Vagina (tissue), 2 donors: ENCODE data around the gene PASD1. TPM values are rescaled to one million over a fixed set of nuclear protein-coding genes. Genes with fewer than 3 reads are reported as not detected.

ENCODE experiments used
- DNase-seq, 2 donors: peaks; one replicate each; pipeline ENCODE4 v3.0.0-alpha.2; 2017; ENCODE audit errors: extremely low spot score in 2 of 2
- H3K27ac ChIP-seq: fragments of 200-600 bp; sonication (generic); one replicate; pipeline ENCODE4 v1.5.1; 2019
- H3K27me3 ChIP-seq: fragments of 200-600 bp; sonication (generic); one replicate; pipeline ENCODE4 v1.5.1; 2019
- H3K36me3 ChIP-seq, 2 donors: fragments of 200-600 bp; sonication (generic); one replicate each; pipeline ENCODE4 v1.5.1; 2017 to 2019
- H3K4me1 ChIP-seq: fragments of 200-600 bp; sonication (generic); one replicate; pipeline ENCODE4 v1.5.1; 2019
- H3K4me3 ChIP-seq, 2 donors: fragments of 200-600 bp; sonication (generic); 1 replicate in 1 of 2; 2 replicates in 1 of 2; pipeline ENCODE4 v1.5.1; 2016 to 2019
- H3K9me3 ChIP-seq: fragments of 200-600 bp; sonication (generic); one replicate; pipeline ENCODE4 v1.5.1; 2019
- CTCF ChIP-seq, 3 experiments: fragments of 450-650 bp in 2 of 3; fragments of 200-600 bp in 1 of 3; sonication (generic) in 1 of 3; IDR thresholded peaks; one replicate each; pipeline ENCODE4 v1.5.1; 2017 to 2019; ENCODE audit warnings: antibody characterized with exemption in 3 of 3, mild to moderate bottlenecking in 2 of 3, moderate library complexity in 2 of 3
- POLR2A ChIP-seq, 2 donors: fragments of 450-650 bp; IDR thresholded peaks; one replicate each; pipeline ENCODE4 v1.6.1; 2017; ENCODE audit warnings: antibody characterized with exemption in 2 of 2, mild to moderate bottlenecking in 2 of 2, moderate library complexity in 2 of 2
- POLR2AphosphoS5 ChIP-seq, 2 donors: sonication (generic); formaldehyde crosslinking; IDR thresholded peaks; one replicate each; pipeline ENCODE4 v1.9.0; 2017; ENCODE audit warnings: antibody characterized with exemption in 2 of 2, mild to moderate bottlenecking in 2 of 2, low read depth in 1 of 2; ENCODE audit not compliant: insufficient read depth in 1 of 2
- intact Hi-C: fragments of 100-400 bp; cut with DNase I; formaldehyde crosslinking; loops from one replicate; pipeline ENCODE4 v1.15.1; 2023
- total RNA-seq: library from RNA; depleted of rRNA; stranded (reverse); fragments of >200 nt; gene quantifications from one replicate; pipeline ENCODE4 v1.2.3, GENCODE V29; 2016

PASD1 gene
- total RNA-seq, 1 donor from 2014 or later = not detected

- no peaks in the 10 kb centered on the region for H3K27me3 ChIP-seq
- H3K36me3 ChIP-seq = no peaks in the 10 kb centered on the region
- intact Hi-C loops = no loop called here
- DNase-seq = no peak
- TF ChIP-seq POLR2A (IDR thresholded peaks at IDR 0.05) (no peak), POLR2AphosphoS5 (IDR thresholded peaks at IDR 0.05; ENCODE audit: insufficient read depth in 1 of 2, low read depth in 1 of 2) (no peak), CTCF (IDR thresholded peaks at IDR 0.05) (no peak)
- no peak overlapping the region for H3K4me3 ChIP-seq
- no peak overlapping the region for H3K27ac ChIP-seq
- no peaks in the 10 kb centered on the region for H3K4me1 ChIP-seq
- no peaks in the 10 kb centered on the region for H3K9me3 ChIP-seq
These were observed 148.3 kb downstream of the PASD1 start for GRCh38 chrX:151711787-151712186.

GRCh38 chrX:151712253-151712652 lies 148.8 kb downstream of the PASD1 start:
- Histone ChIP-seq H3K4me3 (no peak overlapping the region), H3K9me3 (no peaks in the 10 kb centered on the region), H3K36me3 (no peaks in the 10 kb centered on the region), H3K4me1 (no peaks in the 10 kb centered on the region), H3K27me3 (no peaks in the 10 kb centered on the region), H3K27ac (no peak overlapping the region)
- TF ChIP-seq POLR2AphosphoS5 (IDR thresholded peaks at IDR 0.05; ENCODE audit: insufficient read depth in 1 of 2, low read depth in 1 of 2) (no peak), CTCF (IDR thresholded peaks at IDR 0.05) (no peak), POLR2A (IDR thresholded peaks at IDR 0.05) (no peak)
- intact Hi-C loops = no loop called here
- no peak for DNase-seq

GRCh38 chrX:151713849-151714248 lies 150.4 kb downstream of the PASD1 start:
- no peaks in the 10 kb centered on the region for H3K36me3 ChIP-seq
- H3K4me1 ChIP-seq = no peaks in the 10 kb centered on the region
- no peaks in the 10 kb centered on the region for H3K9me3 ChIP-seq
- no peaks in the 10 kb centered on the region for H3K27me3 ChIP-seq
- no peak overlapping the region for H3K4me3 ChIP-seq
- intact Hi-C loops = no loop called here
- no peak for DNase-seq
- H3K27ac ChIP-seq = no peak overlapping the region
- no peak for TF ChIP-seq CTCF (IDR thresholded peaks at IDR 0.05)
- TF ChIP-seq POLR2A (IDR thresholded peaks at IDR 0.05) = no peak
- TF ChIP-seq POLR2AphosphoS5 (IDR thresholded peaks at IDR 0.05; ENCODE audit: insufficient read depth in 1 of 2, low read depth in 1 of 2) = no peak

GRCh38 chrX:151714362-151714761 lies 150.9 kb downstream of the PASD1 start:
- Histone ChIP-seq H3K4me3 (no peak overlapping the region), H3K36me3 (no peaks in the 10 kb centered on the region), H3K27ac (no peak overlapping the region), H3K4me1 (no peaks in the 10 kb centered on the region), H3K9me3 (no peaks in the 10 kb centered on the region), H3K27me3 (no peaks in the 10 kb centered on the region)
- TF ChIP-seq POLR2A (IDR thresholded peaks at IDR 0.05) = no peak
- no peak for TF ChIP-seq POLR2AphosphoS5 (IDR thresholded peaks at IDR 0.05; ENCODE audit: insufficient read depth in 1 of 2, low read depth in 1 of 2)
- no peak for TF ChIP-seq CTCF (IDR thresholded peaks at IDR 0.05)
- DNase-seq = no peak
- intact Hi-C loops = no loop called here

GRCh38 chrX:151715752-151716151 lies 152.3 kb downstream of the PASD1 start, which contains the start of gene FATE1:
Gene FATE1, plus strand, starts transcription at chrX:151716035. Its CDS starts 85 bp downstream, at chrX:151716120.
- no peak for DNase-seq
- intact Hi-C loops = no loop called here

More at GRCh38 chrX:151715752-151716151, 152.3 kb downstream of the PASD1 start, which contains the start of gene FATE1:
- Histone ChIP-seq H3K4me3 (no peak within 1 kb of the TSS), H3K9me3 (no peaks in the 10 kb centered on the region), H3K27me3 (no peaks in the 10 kb centered on the region), H3K36me3 (no peaks in the 10 kb centered on the region), H3K27ac (no peak within 1 kb of the TSS), H3K4me1 (no peaks in the 10 kb centered on the region)
- TF ChIP-seq POLR2AphosphoS5 (IDR thresholded peaks at IDR 0.05; ENCODE audit: insufficient read depth in 1 of 2, low read depth in 1 of 2) = no peak
- no peak for TF ChIP-seq POLR2A (IDR thresholded peaks at IDR 0.05)
- TF ChIP-seq CTCF (IDR thresholded peaks at IDR 0.05) = no peak
